ENCODE measurements around the gene CPT2. TPM values are rescaled to one million over a fixed set of nuclear protein-coding genes. Genes with fewer than 3 reads are reported as not detected.

Gene CPT2
- total RNA-seq, 1 donor from 2014 or later, result 26.8 TPM

DNA sequence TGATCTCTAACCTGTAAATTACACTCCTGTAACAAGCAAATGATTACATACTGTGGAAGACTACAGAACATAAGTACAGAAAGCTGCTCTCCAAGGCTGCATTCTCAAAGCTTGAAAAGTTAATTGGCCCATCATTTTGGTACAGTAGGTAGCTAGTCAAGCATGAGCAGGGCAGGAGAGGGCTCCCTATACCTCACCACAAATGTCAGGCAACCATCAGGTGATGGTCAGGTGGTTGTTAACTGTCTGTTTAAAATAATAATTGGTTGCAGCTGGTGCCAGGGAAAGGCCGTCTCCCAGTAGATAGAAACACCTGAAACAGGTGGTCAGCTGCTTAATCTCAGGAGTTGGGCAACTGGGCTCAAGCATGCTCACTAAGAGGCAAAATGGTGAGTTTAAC, 41.1 kb upstream of the CPT2 start:
- no peaks in the 10 kb centered on the region for H3K27me3 Mint-ChIP-seq
- no peak for TF ChIP-seq CTCF (conservative IDR thresholded peaks at IDR 0.05)
- no peak for DNase-seq (ENCODE audit: extremely low spot score, unreplicated experiment)
- no peaks in the 10 kb centered on the region for H3K9me3 Mint-ChIP-seq
- no peak overlapping the region for H3K4me3 Mint-ChIP-seq
- no peak overlapping the region for H3K27ac Mint-ChIP-seq
- H3K36me3 Mint-ChIP-seq, result no peaks in the 10 kb centered on the region
- H3K4me1 Mint-ChIP-seq (ENCODE audit: unreplicated experiment), result no peaks in the 10 kb centered on the region

DNA sequence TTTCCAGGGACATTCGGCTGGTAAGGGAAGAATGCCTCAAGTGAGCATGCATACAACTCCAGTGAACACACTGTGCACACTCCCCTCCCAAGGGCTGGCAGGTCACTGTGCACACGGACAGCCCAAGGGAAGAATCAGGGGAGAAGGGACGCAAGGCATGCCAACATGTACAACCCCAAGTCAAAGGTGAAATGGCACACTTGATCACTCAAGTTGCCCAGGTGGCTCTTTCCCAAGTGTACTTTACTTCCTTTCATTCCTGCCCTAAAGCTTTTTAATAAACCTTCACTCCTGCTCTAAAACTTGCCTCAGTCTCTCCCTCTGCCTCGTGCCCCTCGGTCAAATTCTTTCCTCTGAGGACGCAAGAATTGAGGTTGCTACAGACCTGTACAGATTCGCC, 40.7 kb upstream of the CPT2 start:
- no peak overlapping the region for H3K4me3 Mint-ChIP-seq
- no peaks in the 10 kb centered on the region for H3K4me1 Mint-ChIP-seq (ENCODE audit: unreplicated experiment)
- H3K36me3 Mint-ChIP-seq, result no peaks in the 10 kb centered on the region
- no peaks in the 10 kb centered on the region for H3K9me3 Mint-ChIP-seq
- TF ChIP-seq CTCF (conservative IDR thresholded peaks at IDR 0.05), result no peak
- DNase-seq (ENCODE audit: extremely low spot score, unreplicated experiment), result no peak
- H3K27me3 Mint-ChIP-seq, result no peaks in the 10 kb centered on the region
- no peak overlapping the region for H3K27ac Mint-ChIP-seq

GRCh38 chr1:53156783-53157182, 39.8 kb upstream of the CPT2 start:
- Mint-ChIP-seq H3K27ac (no peak overlapping the region), H3K36me3 (no peaks in the 10 kb centered on the region)
- no peak for DNase-seq (ENCODE audit: extremely low spot score, unreplicated experiment)

GRCh38 chr1:53158900-53159299, 37.7 kb upstream of the CPT2 start:
- Mint-ChIP-seq H3K9me3 (no peaks in the 10 kb centered on the region), H3K27ac (no peak overlapping the region), H3K4me3 (no peak overlapping the region), H3K36me3 (no peaks in the 10 kb centered on the region), H3K4me1 (ENCODE audit: unreplicated experiment) (no peaks in the 10 kb centered on the region), H3K27me3 (peaks cover 5% of the 10 kb centered on the region)
- no peak for DNase-seq (ENCODE audit: extremely low spot score, unreplicated experiment)
- TF ChIP-seq CTCF (conservative IDR thresholded peaks at IDR 0.05), result no peak

More at GRCh38 chr1:53156783-53157182, 39.8 kb upstream of the CPT2 start:
- Mint-ChIP-seq H3K4me3 (no peak overlapping the region), H3K27me3 (no peaks in the 10 kb centered on the region), H3K4me1 (ENCODE audit: unreplicated experiment) (no peaks in the 10 kb centered on the region), H3K9me3 (no peaks in the 10 kb centered on the region)
- TF ChIP-seq CTCF (conservative IDR thresholded peaks at IDR 0.05), result no peak

- no peak for TF ChIP-seq CTCF (conservative IDR thresholded peaks at IDR 0.05)
- H3K36me3 Mint-ChIP-seq, result no peaks in the 10 kb centered on the region
- no peaks in the 10 kb centered on the region for H3K4me1 Mint-ChIP-seq (ENCODE audit: unreplicated experiment)
- no peak for DNase-seq (ENCODE audit: extremely low spot score, unreplicated experiment)
- peaks cover 11% of the 10 kb centered on the region for H3K27me3 Mint-ChIP-seq
- H3K27ac Mint-ChIP-seq, result no peak overlapping the region
- no peaks in the 10 kb centered on the region for H3K9me3 Mint-ChIP-seq
- no peak overlapping the region for H3K4me3 Mint-ChIP-seq
Measured at GRCh38 chr1:53160924-53161378, 35.7 kb upstream of the CPT2 start.

DNA sequence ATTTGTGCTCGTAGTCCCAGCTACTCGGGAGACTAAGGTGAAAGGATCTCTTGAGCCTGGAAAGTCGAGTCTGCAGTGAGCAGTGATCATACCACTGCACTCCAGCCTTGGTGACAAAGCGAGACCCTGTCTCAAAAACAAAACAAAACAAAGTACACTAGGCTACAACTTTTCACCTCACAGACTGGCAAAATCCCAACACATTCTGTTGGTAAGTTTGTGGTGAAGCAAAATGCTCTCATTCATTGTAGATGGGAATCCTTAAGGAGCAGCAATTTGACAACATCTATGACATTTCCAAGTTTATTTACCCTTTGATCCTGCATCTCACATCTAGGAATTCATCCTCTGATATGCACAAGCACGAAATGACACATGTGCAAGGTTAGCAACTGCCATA, 34.0 kb upstream of the CPT2 start:
- Mint-ChIP-seq H3K4me1 (ENCODE audit: unreplicated experiment) (no peaks in the 10 kb centered on the region), H3K4me3 (no peak overlapping the region), H3K27me3 (peaks cover 11% of the 10 kb centered on the region), H3K27ac (no peak overlapping the region), H3K36me3 (no peaks in the 10 kb centered on the region), H3K9me3 (no peaks in the 10 kb centered on the region)
- TF ChIP-seq CTCF (conservative IDR thresholded peaks at IDR 0.05), result no peak
- no peak for DNase-seq (ENCODE audit: extremely low spot score, unreplicated experiment)
